GM12864 (cell line): ENCODE measurements around the gene CPAMD8.

Source experiments
- DNase-seq: peaks from one replicate; pipeline ENCODE4 v3.0.0-alpha.2; 2011; ENCODE audit warnings: low read depth
- H3K4me3 ChIP-seq: 2 replicates; pipeline ENCODE4 v1.5.1; 2011; ENCODE audit warnings: mild to moderate bottlenecking, low read depth, low read length, control low read depth
- CTCF ChIP-seq: IDR thresholded peaks from 2 replicates; pipeline ENCODE4 v1.5.1; 2011; ENCODE audit warnings: low read depth, mild to moderate bottlenecking, moderate library complexity, low read length, control low read depth, inconsistent platforms; ENCODE audit errors: missing control alignments

CPAMD8 gene

GRCh38 chr19:16867211-16867610 is 159.4 kb downstream of the CPAMD8 start:
- DNase-seq: no peak
- H3K4me3 ChIP-seq: no peak overlapping the region
- no peak for TF ChIP-seq CTCF

GRCh38 chr19:16862826-16863415 is 163.7 kb downstream of the CPAMD8 start:
- H3K4me3 ChIP-seq: no peak overlapping the region
- no peak for TF ChIP-seq CTCF
- no peak for DNase-seq

GRCh38 chr19:16861834-16862233 is 164.8 kb downstream of the CPAMD8 start:
- DNase-seq: no peak
- TF ChIP-seq CTCF: no peak
- H3K4me3 ChIP-seq: no peak overlapping the region

GRCh38 chr19:16861011-16861410 is 165.6 kb downstream of the CPAMD8 start:
- no peak for DNase-seq
- no peak overlapping the region for H3K4me3 ChIP-seq
- no peak for TF ChIP-seq CTCF

- DNase-seq: no peak
- no peak overlapping the region for H3K4me3 ChIP-seq
- no peak for TF ChIP-seq CTCF
Observed at GRCh38 chr19:16860118-16860517, 166.5 kb downstream of the CPAMD8 start.

GRCh38 chr19:16859626-16860025 is 167.0 kb downstream of the CPAMD8 start:
- no peak overlapping the region for H3K4me3 ChIP-seq
- no peak for DNase-seq
- no peak for TF ChIP-seq CTCF

- no peak for DNase-seq
- H3K4me3 ChIP-seq: no peak overlapping the region
- TF ChIP-seq CTCF: no peak
Observed at GRCh38 chr19:16856091-16856490, 170.5 kb downstream of the CPAMD8 start.
